GM21390 (cell line): ENCODE measurements around the gene PHC2.

Experiments
- ATAC-seq: cut with Tn5 transposase; IDR thresholded peaks from one replicate; pipeline ENCODE4 v1.9.1; 2021; ENCODE audit not compliant: unreplicated experiment

PHC2 gene

DNA sequence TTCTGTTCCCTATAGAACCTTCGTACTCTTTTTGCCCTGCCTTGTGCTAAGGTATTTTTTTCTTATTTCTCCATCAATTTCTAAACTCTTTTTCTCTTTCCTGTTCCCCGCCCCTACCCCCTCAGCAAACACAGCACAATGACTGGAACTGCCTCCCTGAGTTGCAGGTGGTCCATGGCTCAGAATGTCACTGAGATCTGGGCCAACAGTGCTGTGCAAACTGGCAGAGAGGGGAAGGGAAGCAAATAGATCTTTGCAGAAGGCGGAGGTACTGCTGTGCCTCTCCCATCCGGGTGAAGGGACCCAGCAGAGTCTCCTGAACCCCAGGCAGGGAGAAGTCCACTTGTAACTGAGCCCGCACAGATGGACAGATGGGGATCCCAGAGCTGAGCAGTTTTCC, 77.4 kb downstream of the PHC2 start:
- no peak for ATAC-seq

DNA sequence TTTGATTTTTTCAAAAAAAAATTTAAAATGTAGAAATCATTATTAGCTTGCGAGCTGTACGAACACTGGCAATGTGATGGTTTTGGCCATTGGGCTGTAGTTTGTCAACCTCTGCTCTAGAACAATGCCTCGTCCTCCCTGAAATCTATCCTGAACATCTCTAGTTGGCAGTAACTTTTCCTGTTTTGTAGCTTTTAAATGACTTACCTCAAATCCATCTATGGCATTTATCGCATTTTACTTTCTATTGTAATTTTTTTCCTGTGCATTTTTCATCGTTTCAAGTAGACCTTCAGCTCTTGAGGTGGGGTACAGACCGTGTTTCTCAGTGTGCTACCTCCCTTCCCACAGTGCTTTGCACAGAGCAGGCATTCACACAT, 79.6 kb downstream of the PHC2 start:
- no peak for ATAC-seq

DNA sequence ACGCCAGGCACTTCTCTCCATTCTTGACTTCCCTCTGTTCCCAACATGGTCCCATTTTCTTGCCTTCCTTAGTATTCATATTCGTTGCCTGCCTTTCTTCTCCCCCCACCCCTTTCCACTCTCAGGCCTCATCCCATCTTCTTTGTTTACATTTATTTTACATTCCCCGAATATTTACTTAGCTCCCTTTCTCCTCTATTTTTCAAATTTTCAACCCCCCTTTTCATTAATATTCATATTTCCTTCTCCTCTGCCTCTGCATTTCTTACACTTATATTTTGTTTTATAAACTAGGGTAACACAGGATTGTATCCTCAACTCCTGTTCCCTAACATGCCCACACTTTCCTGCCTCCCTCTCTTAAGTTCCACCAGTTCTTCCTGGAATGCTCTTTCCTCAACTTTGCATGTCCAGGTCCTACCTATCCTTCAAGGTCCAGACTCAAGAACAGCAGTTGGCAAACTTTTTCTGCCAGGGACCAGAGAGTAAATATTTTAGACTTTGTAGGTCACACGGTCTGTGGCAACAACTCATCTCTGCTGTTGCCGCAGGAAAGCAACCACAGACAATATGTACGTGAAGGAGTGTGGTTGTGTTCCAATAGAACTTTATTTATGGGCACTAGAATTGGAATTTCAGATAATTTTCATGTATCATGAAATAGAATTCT, 80.1 kb downstream of the PHC2 start:
- ATAC-seq, result no peak

DNA sequence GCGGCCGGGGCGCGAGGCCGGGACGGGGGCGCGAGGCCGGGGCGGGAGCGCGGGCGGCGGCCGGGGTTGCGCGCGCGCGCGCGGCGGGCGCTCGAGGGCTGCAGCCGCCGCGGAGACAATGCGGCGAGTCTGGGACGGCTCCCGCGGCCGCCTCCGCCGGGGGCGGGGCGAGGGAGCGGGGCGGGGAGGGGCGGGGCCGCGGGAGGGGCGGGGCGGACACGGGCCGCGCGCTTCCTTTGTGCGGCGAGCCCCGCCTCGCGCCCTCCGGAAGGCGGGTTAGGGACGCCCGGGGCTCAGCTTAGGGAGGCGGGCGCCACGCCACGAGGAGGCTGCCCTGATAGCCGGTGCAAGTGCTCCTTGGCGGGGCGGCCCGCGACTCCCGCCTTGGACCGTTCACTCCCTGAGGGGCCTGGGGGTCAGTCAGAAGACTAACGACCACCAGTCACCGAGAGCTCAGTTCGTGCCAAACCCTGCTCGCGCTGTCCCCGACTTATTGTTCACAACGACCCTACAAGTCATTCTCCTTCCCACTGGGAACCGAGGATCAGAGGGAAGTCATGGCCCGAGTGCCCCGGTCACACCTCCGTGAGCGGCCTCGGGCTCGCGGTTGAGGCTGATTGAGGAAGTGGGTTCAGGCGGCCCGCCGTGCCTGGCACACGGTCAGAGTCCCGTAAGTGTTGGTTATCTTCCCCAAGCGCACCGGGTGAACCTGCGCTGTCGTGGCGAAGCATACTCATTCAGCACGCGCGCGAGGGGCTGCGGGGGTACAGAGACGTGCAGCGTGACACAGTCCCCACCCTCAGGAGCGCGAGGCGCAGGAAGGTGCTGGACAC, 80.9 kb downstream of the PHC2 start:
- ATAC-seq, result peak; percentile 69

DNA sequence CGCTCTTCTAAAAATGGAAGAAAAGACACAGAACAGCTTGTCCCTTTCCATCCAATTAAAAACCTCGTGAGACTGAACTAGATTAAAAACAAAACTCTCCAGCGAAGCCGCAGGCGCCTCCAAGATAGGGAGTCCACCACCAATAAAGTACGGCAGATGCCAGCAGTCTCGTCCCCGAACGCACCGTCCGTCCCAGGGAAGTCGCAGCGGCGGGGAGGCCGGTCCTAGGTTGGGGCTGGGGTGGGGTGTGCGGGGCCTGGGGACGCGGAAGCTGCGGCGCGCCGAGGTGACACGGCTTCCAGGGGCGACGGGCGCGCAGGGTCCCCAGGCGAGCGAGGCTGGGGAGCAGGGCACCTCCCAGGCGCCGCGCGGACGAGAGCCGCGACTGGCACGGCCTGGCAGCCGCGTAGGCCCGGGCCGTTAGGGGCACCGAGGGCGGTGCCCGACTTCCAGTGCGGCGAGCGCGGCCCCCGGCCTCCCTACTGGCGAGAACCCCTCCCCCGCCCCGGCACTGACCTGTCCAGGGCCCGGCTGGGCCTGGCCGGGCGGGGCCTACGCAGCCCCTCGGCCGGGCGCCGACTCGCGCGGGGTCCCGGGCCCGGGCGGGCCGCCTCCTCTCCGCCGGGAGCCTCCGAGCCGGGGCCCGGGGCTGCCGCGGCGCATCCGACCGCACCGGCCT, 81.7 kb downstream of the PHC2 start:
- peak; percentile 33 for ATAC-seq

DNA sequence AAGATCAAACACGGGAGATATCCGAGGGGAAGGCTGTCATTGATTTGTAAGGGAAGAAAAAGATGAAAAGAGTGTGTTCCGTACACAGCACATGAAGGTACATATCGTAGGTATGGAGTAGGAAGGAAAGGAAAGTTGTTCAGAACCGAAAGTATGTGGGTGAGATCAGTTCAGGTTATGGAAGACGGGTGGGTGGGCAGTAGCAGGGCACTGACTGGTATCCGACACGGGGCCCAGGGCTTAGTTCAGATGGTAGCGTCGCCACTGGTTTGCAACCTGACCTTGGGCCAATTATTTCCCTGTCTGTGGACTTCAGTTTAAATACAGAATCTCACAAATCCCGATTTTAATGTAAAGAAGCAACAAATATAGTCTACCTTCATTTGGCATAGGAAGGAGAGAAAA, 82.2 kb downstream of the PHC2 start:
- no peak for ATAC-seq

DNA sequence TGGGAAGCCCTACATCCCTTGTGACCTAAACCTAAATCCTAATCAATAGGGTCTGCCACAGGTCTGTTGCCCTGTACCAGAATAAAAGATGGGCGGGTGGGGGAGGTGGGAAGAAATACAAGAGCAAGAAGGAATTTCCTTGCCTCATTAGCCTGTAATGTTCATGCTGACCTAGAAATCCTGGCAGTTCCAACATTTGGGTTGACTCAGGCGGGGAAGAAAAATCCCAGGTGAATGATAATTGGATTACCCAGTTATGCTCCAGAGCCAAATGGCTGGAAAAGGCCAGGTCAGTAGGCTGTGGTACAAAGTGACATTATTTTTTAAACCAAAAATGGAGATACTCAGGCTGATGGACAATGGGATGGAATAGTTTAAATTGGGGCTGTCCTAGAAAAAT, 82.7 kb downstream of the PHC2 start:
- no peak for ATAC-seq

DNA sequence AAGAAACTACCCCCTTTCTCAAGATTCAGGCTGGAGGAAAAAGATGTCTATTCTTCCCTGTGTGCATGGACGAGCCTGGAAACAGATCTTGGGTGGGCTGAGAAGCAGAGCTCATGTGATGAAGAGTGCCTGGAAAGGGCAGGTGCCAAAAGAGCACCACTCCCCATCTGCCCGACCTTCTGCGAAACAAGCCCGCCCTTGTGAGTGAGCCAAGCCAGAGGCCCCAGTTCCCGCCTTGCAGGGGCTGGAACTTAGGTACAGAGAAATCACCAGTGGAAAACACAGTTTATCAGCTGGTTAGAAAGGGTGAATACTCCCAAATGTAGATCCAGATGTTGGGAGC, 83.3 kb downstream of the PHC2 start:
- no peak for ATAC-seq

DNA sequence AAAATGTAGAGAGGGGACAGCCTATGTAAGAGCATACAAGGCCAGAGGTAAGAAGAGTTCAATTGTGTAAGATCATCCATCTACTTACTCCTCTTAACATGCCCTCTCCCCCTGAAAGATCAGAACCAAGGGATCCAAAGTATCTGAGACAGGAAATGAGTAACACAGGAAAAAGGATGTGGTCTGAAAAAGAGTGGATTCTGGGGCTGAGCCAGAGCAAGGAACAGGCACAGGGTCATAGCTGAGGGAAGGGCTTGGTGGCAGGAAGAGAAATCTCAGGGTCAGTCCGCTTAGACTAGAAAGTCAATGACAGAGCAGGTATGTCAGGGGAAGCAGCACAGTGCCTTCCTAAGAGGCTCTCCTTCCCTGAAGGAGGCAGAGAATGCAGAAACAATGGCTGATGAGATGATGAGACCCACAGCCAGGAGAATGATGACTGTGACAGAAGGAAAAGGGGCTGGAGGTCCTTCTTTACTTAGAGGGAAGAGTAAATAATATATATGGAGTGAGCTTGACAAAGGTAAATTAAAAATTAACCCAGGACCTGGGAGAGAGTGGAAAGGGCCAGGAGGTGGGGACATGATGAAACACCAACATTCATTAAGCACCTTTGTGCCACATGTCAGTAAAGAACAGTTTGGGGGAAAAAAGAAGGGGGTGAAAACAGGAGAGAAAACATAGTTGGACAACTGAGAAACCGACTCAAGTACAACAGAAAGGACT, 83.8 kb downstream of the PHC2 start:
- ATAC-seq, result no peak

DNA sequence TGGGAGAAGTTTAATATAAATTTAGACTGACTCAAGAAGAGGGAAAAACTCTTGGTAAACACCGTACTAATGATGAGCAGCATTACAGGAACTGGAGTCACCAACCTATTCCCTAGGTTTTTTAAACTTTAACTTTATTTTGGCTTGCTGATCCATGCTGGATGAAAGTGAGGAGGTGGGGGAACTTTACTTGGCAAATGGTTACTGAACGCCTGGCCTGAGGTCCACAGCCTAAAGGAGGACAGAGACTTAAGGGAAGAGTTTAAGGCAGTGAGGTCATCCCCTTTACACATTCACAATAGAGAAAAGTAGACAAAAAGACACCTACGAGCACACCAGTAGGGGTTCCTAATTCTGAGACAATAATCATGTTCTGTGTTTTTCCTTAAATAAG, 84.4 kb downstream of the PHC2 start:
- ATAC-seq, result no peak

DNA sequence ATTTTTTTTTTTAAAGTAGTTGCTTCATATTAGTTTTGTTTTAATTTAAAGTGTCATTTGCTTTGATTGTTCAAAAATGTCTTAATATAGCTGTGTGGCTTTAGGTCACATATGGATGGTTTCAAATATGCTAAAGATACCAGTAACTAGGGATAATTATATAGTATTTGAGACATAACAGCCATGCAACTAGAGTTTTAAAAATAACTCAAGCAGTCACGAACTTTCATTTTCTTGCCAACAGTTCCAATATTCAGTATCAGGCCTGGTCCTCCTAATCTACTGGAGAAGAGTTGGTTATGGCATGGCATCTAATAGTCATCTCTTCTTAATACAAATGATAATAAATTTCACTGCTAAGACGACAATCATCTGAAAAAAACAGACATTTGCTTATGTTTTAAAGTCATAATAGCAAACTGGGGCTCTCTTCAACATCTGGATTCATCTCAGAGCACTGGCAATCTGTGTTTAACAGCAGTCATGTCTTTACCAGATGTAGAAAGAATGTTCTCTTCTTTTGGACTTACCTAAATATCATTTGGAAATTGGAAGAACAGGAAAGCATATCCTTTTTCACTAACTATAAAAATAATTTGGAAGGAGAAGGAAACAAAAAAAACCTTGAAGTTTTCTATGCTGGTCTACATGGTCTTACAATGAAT, 85.9 kb downstream of the PHC2 start:
- no peak for ATAC-seq

DNA sequence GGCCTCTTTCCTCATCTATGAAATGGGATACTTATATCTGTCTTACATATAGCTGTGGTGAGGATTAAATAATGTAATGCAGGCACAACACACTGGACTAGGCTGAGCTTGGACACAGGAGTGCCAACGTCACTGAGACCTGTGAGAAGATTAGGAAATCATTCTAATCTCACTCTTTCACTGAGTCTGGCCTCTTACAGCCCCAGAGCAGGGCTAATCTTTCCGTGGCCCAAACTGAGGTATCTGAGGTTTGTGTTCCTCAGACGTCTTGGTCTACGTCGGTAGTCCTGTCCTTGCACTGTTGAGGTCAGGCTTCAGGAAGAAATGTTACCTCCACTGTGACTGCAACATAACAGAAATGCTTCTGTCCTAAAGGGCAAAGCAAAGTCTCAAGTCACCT, 87.4 kb downstream of the PHC2 start:
- no peak for ATAC-seq

DNA sequence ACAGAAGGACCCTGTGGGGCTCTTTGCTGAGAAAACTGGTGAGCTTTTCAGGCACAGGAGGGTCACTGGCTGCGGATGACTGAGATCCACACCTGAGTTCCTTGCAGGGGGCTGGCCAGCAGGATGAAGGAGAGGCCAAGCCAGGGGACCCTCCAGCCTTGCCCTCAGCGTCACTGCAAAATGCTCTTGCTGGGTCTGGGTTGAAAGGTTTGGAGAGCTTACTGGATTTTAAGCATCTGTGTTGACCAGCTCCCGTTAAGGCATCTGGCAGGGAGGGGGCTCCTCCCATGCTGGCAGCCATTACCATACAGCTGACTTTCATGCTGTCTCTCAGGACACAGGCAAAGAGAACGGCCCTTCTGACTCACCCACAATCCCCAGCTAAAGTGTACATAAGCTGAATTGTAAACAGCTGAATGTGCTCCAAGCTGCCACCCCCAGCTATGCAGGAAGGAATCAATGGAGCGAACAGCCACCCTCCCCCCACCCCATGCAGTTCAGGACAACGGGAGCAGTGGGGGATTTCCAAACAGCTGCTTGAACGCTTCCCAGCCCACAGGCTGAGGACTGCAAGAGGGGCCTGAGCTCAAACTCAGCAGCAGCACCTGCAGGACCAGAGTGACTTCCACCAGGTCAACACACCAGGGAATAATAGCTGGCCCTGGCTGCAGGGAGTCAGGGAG, 88.7 kb downstream of the PHC2 start:
- no peak for ATAC-seq

DNA sequence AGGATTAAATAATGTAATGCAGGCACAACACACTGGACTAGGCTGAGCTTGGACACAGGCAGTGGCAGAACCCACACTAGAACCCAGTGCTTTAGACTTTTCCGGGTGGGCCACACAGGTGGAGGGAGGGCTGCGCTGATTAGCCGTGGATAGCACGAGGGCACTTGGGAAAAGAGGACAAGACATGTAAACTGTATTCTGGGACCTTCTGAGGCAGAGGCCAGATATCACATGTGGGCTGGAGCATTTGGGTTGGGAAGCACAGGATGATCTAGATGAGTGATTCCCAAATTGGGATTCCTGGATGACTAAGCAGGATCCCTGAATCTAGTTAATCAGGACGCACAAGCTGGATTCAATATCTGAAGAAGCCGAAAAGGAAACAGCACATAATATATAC, 89.7 kb downstream of the PHC2 start:
- ATAC-seq, result no peak

DNA sequence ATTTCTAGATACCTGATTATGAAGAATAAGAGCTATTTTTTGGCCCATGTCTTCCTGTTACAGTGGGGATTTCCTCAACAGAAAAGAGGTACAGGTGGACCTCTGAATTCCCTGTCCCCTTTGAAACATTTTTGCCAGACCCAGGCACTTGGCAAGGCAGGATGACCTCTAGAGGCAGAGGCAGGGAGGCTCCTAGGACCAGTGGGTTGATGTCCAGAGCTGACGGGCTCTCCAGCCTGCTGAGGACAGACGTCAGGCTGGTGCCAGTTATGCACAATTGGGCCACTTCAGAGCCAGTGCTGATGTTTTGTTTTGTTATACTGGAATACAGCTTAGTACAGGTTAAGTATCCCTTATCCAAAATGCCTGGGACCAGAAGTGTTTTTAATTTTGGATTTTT, 91.5 kb downstream of the PHC2 start:
- ATAC-seq, result no peak

DNA sequence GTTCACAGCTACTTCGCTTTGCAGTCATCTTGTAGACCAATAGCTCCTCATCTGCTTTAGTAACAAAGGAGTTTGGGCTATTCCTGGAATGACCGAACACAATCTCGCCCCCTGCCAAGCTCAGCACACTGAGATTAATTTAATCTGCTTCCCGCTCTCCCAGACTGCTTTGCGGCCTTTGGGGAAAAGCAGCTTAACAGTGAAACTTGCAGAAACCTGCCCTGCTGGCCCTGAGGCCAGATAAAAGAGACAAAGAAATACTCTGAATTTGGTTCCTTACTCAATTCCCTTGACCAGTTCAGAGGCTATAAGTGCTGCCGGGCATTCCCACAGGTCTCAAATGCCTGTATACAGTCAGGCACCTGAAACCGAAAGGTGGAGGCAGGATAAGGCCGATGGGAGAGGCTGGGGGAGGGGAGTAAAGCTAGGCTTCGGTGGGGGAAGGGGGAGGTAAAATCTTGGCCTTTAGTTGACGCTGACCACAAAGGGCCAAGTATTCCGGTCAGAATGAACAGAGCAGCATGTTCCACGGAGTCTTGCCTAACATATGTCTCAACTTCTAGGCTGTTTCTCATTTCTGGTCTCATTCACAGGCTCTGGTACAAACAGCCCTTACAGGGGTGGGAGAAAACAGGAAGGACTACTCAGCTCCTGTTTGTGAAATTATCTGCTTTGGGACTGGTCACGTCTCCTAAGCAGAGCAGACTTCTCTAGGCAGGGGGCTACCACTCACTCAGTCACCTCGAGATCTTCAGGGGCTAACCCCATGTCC, 92.3 kb downstream of the PHC2 start:
- ATAC-seq, result no peak

DNA sequence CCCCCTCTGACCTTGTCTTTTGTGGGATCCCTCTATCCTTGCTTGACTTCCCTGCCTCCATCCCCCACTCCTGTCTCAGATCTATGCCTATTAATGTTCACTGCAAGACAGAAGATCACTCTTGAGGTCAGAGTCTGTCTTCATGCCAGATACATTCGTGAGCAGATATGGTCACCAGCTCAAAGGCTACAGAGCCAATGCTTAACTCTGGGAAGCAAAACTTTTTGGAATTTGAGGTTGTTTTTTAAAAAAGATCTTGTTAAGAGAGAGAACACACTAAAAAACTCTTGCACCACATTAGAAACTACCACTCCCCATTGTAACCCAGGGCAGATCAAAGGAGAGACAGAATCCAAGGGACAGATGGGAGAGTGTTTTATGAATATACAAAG, 92.9 kb downstream of the PHC2 start:
- no peak for ATAC-seq

DNA sequence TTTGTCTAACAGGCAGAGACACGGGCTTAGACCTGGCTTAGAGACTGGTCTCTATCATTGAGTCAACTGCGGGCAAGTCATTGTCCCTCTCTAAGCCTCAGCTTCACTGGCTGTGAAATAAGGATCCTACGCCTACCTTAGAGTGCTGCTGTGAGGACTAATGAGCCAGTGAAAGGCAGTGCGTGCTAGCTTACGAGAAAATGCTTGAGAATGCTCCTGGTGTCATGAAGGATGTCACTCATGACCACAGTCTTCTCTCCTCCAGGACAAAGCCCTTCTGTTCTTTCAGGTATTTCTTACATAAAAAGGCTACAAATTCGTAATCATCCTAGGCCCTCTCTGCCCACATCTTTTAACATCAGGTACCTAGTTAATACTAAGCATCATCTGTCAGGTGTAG, 93.5 kb downstream of the PHC2 start:
- ATAC-seq, result no peak

DNA sequence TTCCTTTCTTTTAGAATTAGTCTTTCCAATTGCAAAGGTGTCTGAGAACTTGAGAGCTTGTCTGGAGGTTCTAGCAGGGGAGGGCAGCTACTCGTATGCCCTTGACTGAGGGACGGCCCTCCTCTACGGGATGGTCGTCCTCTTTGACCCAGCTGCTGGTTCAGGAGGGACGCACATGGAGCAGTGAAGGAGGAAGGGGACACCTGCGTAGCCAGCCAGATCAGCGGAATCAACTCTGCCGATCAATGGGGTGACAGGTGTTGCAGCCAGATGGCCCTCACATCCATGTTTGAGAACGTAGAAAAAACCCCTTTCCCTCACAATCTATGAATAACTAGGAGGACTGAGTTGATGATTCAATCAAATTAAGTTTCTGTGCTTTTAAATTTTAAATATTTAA, 94.3 kb downstream of the PHC2 start:
- no peak for ATAC-seq

DNA sequence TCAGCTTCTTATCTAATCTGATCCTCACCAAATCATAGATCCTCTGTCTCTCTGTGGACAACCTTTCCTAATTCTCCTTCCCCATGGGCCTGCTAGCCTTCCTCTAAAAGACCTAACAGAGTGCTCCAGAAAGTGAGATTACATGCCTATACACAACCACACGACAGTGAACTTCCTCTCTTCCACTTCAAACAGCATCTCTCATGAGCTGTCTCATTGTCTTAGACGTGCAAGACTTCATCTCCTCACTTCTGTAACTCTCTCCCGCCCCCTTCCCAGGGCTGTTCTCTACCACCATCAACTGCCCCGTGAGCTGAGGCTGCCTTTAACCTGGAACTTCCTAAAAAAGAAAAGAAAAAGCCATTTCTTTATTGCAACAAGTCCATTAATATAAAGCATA, 95.9 kb downstream of the PHC2 start:
- no peak for ATAC-seq
